Activated CD4-positive, CD25-positive, alpha-beta regulatory T cell treated with anti-CD3 and anti-CD28 coated beads, Interleukin-2, amount 50 U/mL, for 24 hours (primary cell): ENCODE measurements around the gene SUMO4.
A peak's percentile ranks its signal among the peaks of the same experiment; 100 is the strongest.

Experiments
- ATAC-seq, 2 donors: fragments of 150-1000 bp; cut with Tn5 transposase; one replicate each; pipeline ENCODE4 v1.10.0; 2021; ENCODE audit warnings: mild to moderate bottlenecking in 1 of 2, moderate library complexity in 1 of 2

SUMO4 gene

DNA sequence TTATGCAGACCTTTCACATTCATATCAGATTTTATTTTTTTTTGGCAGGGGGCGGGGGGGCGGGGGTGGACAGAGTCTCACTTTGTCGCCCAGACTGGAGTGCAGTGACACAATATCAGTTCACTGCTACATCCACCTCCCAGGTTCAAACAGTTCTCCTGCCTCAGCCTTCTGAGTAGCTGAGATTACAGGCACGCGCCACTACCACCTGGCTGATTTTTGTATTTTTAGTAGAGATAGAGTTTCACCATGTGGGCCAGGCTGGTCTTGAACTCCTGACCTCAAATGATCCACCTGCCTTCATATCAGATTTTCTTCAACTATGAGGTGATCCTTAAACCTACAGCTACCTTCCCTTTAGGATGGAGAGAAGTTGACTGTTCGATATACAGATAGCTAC lies 8.0 kb upstream of the SUMO4 start:
- ATAC-seq: no peak

GRCh38 chr6:149392535-149392934 lies 7.5 kb upstream of the SUMO4 start:
- no peak for ATAC-seq

DNA sequence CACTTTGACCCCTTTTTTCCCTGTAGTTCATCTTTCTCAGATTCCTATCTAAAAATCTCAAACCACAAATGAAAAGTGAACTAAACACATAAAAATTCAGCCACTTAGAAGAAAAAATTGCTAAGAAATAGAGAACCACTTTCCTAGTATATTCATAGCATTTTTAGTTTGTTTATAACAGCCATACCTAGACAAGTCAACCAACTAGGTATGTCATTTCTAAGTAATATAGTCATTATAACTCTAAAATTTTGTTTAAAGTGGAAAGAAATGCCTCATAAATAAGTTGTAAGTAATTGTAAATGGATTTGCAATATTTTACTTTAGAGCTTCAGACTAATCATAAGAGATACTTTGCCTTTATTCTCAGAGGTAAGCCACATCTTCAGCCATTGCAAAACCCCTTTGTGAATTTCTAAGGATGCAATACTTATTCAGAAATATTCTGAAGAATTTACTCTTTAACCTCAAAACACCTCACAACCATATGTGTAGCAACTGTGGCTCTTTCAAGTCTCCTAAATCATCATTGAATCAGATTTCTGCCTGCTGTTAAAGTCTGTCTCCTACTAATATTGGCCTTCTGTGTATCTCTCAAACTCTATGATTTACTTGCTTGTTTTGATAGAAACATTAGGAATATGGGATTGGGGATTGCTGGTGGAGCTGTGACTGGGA lies 6.9 kb upstream of the SUMO4 start:
- ATAC-seq: peak; percentile 60 to 74

GRCh38 chr6:149395185-149395584 lies 4.9 kb upstream of the SUMO4 start:
- no peak for ATAC-seq

DNA sequence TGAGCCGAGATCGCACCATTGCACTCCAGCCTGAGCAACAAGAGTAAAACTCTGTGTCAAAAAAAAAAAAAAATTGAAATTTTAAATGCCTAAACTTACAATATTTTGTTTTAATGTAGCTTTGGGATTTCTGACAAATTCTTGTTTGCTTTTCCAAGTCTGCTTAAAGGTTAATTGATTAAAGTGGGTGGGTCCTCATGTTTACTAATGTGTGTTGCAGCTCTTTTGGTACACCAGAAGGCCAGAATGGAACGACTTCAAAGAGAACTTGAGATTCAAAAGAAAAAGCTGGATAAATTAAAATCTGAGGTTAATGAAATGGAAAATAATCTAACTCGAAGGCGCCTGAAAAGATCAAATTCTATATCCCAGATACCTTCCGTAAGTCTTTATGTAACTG lies 2.7 kb upstream of the SUMO4 start:
- ATAC-seq: no peak

- no peak for ATAC-seq
Measured at GRCh38 chr6:149403534-149403933, 3.5 kb downstream of the SUMO4 start.

- peak in 1 of 2 donors; percentile 35 for ATAC-seq
Measured at GRCh38 chr6:149405823-149406765, 6.0 kb downstream of the SUMO4 start.

- ATAC-seq: peak; percentile 18 to 44
Measured at GRCh38 chr6:149409617-149410016, 9.6 kb downstream of the SUMO4 start.

DNA sequence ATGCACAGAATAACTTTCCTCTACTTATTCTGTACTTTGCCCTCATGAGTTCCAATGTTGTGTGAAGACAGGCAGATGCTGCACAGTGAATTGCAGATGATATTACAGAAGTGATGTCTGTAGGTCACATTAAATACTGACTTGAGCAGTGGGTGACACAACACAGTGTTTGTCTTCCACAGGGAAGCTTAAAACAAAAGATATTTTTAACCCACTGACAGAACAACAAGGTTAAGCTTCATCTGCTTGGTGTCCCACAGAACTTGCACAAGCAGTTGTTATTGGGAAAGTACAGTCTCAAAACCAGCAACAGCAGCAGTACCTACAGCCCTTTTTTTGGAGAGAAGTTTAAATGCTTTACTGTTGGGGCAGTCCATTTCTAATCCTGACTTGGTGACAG lies 10.5 kb downstream of the SUMO4 start:
- no peak for ATAC-seq

GRCh38 chr6:149414009-149414408 lies 13.9 kb downstream of the SUMO4 start:
- no peak for ATAC-seq

DNA sequence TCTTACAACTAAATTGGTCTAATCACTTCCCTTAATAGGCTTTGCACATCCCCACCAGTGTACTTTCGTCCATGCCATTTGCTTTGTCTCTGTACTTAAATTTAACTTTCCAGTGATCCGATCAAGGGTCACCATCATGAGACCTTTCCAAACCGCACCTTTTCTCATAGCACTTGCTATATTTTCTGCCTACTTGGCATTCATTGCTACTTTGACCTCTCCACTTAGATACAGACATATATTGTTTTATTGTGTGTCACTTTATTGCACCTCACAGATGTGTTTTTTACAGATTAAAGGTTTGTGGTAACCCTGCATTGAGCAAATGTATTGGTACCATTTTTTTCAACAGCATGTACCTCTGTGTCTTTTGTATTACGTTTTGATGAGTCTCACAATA lies 14.8 kb downstream of the SUMO4 start:
- ATAC-seq: no peak

GRCh38 chr6:149419696-149420404 lies 19.8 kb downstream of the SUMO4 start:
- peak in 1 of 2 donors; percentile 31 for ATAC-seq

- ATAC-seq: peak; percentile 52 to 64
Measured at GRCh38 chr6:149421132-149421531, 21.1 kb downstream of the SUMO4 start.

DNA sequence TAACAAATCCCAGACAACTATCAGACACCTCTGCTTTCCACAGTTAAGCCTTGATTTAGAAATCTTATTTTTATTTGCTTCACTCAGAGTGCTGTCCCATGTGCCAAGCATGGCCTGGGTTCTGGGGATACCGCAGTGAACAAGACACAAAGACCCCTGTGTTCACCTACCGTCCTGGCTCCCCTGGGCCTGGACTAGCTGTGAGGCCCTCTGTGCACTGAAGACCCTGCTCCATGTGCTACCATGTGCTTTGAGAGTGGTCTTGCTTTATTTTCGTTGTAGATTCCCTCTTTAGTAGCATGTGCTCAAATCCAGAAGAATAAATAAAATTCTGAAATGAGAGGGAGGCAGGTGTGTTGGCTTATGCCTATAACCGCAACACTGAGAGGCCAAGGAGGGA lies 22.5 kb downstream of the SUMO4 start:
- ATAC-seq: no peak

GRCh38 chr6:149423964-149424440 lies 23.9 kb downstream of the SUMO4 start:
- ATAC-seq: no peak

DNA sequence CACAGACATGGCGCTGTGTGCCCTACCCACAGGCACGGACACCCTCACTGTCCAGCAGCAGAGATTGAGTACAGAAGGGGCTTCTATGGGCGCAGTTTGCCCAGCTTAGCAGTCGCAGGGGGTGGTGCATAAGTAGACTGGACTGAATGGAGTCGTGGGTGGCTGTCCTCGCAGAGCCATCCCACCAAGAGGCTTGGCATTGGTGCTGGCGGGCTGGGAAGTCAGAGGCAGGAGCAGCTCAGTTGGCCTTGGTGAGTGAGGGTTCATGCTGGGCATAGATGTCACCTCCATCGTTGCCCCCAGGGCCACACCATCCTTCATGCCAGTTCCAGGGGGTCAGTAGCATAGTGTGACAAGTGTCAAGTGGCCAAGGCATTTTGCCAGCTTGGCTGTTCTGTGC lies 25.2 kb downstream of the SUMO4 start:
- ATAC-seq: no peak

- no peak for ATAC-seq
Measured at GRCh38 chr6:149425754-149426153, 25.7 kb downstream of the SUMO4 start.

DNA sequence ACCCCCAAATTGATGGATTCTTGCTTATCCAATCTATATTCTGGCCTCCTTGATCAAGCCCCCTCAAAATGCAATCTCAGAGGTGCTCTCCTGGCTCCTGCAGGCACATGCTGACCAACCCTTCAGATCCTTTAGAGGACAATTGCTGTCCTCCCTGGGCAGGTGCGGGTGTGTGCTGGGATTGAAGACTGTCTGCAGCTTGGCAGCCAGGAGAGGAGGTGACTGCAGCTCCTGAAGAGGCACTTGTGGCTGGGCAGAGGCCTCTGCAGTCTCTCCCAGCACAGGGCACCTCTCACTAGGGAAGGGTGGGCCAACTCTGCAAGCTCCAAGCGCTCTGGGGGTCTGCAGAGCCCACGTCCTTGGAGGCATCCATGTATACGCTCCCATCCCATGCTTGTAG lies 28.5 kb downstream of the SUMO4 start:
- ATAC-seq: no peak

DNA sequence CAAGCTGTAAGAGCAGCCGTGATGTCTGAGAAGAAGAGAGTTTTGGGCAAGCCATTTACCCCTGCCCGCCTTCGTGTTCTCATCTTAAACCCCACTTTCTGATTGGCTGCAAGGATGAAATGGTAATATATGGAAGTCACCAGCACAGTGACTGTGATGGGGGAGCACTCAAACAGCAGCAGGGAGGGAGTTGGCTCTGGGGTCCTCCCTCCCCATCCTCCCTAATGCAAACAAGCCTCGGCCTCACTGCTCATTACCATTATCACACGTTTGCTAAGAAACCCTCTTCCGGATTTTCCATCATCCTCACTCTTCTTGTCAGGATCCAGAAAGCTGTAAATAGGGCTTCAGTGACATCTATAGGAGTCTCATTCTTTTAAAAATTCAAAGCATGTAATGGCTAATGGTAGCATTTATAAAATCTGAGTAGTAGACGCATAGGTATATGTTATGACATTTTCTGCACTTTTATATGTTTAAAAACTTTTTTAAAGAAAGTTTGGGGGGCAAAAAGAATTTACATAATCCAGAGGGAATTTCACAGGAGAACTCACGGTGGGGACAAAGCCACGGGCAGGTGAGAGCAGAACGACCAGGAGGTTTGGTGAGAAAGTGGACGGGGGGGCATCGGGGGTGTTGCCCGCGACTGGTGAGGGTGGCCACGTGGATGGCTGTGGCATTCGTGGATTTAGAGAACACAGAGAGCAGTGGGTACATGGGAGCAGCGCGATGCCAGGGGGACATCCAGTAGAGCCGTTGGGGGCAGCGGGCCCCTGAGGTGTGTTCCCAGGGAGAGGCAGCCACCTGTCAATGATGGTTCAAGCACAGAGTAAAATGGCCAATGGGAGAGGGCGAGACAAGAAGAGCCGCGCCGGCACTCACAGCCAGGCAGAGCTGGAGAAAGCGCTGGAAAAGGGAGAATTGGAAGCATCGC lies 29.6 kb downstream of the SUMO4 start:
- no peak for ATAC-seq

DNA sequence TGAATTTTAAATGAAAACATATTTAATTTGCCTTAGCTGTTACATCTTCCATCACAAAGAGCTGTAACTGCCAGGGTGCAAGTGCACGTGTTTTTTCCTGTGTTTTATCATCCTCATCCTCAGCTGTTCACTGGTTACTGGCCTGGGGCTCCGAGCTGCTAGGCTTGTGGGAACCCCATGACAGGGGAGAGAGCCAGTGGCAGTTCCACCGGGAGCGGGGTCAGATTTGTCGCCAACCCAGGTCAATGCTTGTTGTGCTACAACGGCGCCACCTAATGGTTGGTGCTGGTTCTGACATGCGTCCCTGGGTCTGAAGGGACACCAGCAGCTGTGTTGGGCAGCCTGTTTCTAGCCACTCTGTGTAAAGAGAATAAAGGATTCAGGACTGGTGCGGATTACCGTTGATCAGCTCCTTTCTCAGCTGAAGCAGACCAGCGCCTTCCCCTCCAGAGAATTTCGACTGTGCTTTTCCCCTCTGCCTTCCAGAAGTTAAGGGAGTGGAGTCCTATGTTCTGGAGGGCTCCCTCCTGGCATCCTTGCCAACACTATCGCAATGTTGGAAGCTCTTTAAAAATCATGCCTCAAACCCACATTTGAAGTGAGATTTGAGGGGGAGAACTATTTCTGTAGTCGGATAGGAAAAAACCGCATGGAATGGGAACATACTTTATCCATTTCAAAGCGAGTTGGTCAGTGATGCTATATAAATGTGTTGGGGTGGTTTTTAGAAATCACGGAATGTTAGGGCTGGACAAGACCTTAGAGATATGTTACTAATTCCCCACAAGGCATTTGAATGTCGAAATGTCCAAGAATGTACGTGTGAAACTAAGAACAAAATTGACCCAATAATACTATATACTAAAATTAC lies 32.1 kb downstream of the SUMO4 start:
- ATAC-seq: peak; percentile 90 to 93

- ATAC-seq: no peak
Measured at GRCh38 chr6:149433405-149433804, 33.3 kb downstream of the SUMO4 start.
